Duodenal mucosa (tissue), 2 donors: ENCODE measurements around the gene FAM161B.

Source experiments
- H3K27ac ChIP-seq: one replicate; pipeline ENCODE4 v1.7.0; 2013; ENCODE audit warnings: low read depth, low read length
- H3K27me3 ChIP-seq, 2 donors: one replicate each; pipeline ENCODE4 v1.7.0; 2013; ENCODE audit warnings: low read length in 2 of 2, control low read depth in 1 of 2; ENCODE audit not compliant: insufficient read depth in 2 of 2, control insufficient read depth in 1 of 2
- H3K36me3 ChIP-seq, 2 donors: one replicate each; pipeline ENCODE4 v1.7.0; 2013; ENCODE audit warnings: low read length in 2 of 2, control low read depth in 1 of 2; ENCODE audit not compliant: insufficient read depth in 2 of 2, control insufficient read depth in 1 of 2
- H3K4me1 ChIP-seq, 2 donors: one replicate each; pipeline ENCODE4 v1.7.0; 2013; ENCODE audit warnings: low read length in 2 of 2, control low read depth in 1 of 2; ENCODE audit not compliant: insufficient read depth in 2 of 2, control insufficient read depth in 1 of 2
- H3K4me3 ChIP-seq, 2 donors: one replicate each; pipeline ENCODE4 v1.7.0; 2013; ENCODE audit warnings: low read length in 2 of 2, low read depth in 1 of 2
- H3K9ac ChIP-seq, 2 donors: one replicate each; pipeline ENCODE4 v1.7.0; 2013; ENCODE audit warnings: low read length in 2 of 2, low read depth in 1 of 2
- H3K9me3 ChIP-seq, 2 donors: one replicate each; pipeline ENCODE4 v1.7.0; 2013; ENCODE audit warnings: low read length in 2 of 2, control low read depth in 1 of 2; ENCODE audit not compliant: control insufficient read depth in 1 of 2

FAM161B gene

GRCh38 chr14:73886449-73887317 is 63.2 kb downstream of the FAM161B start, which contains the start of gene ZNF410:
ZNF410 (plus strand) TSS chr14:73886859; CDS start chr14:73892176, 5,317 bp downstream.
- Histone ChIP-seq H3K4me1 (peaks cover 14 to 29% of the 10 kb centered on the region in 2 donors), H3K36me3 (peaks cover 0 to 2% of the 10 kb centered on the region in 2 donors), H3K9ac (peak within 1 kb of the TSS; percentile 95 to 98), H3K27me3 (no peaks in the 10 kb centered on the region), H3K9me3 (no peaks in the 10 kb centered on the region), H3K4me3 (peak within 1 kb of the TSS; percentile 87 to 93), H3K27ac (peak within 1 kb of the TSS; percentile 86)

GRCh38 chr14:73884438-73885190 is 65.3 kb downstream of the FAM161B start:
- H3K4me1 ChIP-seq, result peaks cover 14 to 29% of the 10 kb centered on the region in 2 donors
- no peak overlapping the region for H3K4me3 ChIP-seq
- no peak overlapping the region for H3K9ac ChIP-seq
- no peaks in the 10 kb centered on the region for H3K27me3 ChIP-seq
- no peaks in the 10 kb centered on the region for H3K36me3 ChIP-seq
- H3K27ac ChIP-seq, result no peak overlapping the region
- no peaks in the 10 kb centered on the region for H3K9me3 ChIP-seq
